ENCODE results near the gene DISP2.

DISP2 gene

DNA sequence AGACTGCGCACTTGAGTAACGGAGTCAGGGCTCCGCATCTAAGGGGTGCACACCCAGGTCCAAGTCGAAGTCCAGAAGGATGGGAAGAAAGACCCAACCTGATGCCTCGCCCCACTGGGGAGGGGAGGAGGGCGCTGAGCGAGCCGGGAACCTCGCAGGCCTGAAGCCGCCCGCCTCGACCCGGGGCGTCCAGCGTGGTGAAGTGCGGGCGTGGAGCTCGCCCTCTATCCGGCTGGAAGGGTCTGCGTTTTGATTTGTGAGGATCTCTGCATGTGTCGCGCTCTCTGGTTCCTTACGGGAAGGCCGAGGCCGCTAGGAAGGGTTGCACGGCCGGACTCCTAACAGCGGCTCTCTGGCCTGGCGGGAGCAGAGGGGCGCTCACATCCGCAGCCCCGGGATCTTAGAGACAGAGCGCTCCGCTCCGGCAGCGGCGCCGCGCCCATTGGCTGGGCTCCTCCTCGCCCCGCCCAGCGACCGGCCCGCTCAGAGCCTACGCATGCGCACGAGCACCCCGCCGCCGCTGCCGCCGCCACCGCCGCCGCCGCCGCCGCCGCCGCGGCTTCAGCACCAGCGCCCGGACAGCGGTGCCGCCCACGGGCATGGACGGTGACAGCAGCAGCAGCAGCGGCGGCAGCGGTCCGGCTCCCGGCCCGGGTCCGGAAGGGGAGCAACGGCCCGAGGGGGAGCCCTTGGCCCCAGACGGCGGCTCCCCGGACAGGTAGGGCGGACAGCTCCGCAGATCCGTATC, at the start of gene DISP2:
TSS of gene DISP2 (plus strand) at position 497 of the 748 bp plus-strand sequence. CDS start at position 600, 103 bp downstream.
- peaks cover 15% of the 10 kb centered on the region for H3K4me1 Mint-ChIP-seq
- H3K4me3 Mint-ChIP-seq = peak within 1 kb of the TSS; percentile 84
- H3K9me3 Mint-ChIP-seq = no peaks in the 10 kb centered on the region
- no peaks in the 10 kb centered on the region for H3K27me3 Mint-ChIP-seq
- no peak within 1 kb of the TSS for H3K27ac Mint-ChIP-seq
- peaks cover 6% of the 10 kb centered on the region for H3K36me3 Mint-ChIP-seq
- peak; percentile 91 for ATAC-seq

- Mint-ChIP-seq H3K27ac (peak overlapping the region; percentile 99), H3K36me3 (peaks cover 3% of the 10 kb centered on the region), H3K27me3 (no peaks in the 10 kb centered on the region), H3K4me1 (peaks cover 53% of the 10 kb centered on the region), H3K4me3 (peak overlapping the region; percentile 96), H3K9me3 (no peaks in the 10 kb centered on the region)
- no peak for ATAC-seq
These were observed 48.6 kb upstream of the DISP2 start for GRCh38 chr15:40309344-40309862.

GRCh38 chr15:40310001-40310959, 47.7 kb upstream of the DISP2 start:
- H3K4me1 Mint-ChIP-seq = peaks cover 47% of the 10 kb centered on the region
- no peaks in the 10 kb centered on the region for H3K36me3 Mint-ChIP-seq
- H3K27ac Mint-ChIP-seq = peak overlapping the region; percentile 99
- peaks cover under 1% of the 10 kb centered on the region for H3K27me3 Mint-ChIP-seq
- ATAC-seq = no peak
- peak overlapping the region; percentile 96 for H3K4me3 Mint-ChIP-seq
- no peaks in the 10 kb centered on the region for H3K9me3 Mint-ChIP-seq

GRCh38 chr15:40310993-40311392, 47.0 kb upstream of the DISP2 start:
- Mint-ChIP-seq H3K36me3 (no peaks in the 10 kb centered on the region), H3K4me3 (no peak overlapping the region), H3K27me3 (peaks cover 8% of the 10 kb centered on the region), H3K9me3 (no peaks in the 10 kb centered on the region), H3K27ac (no peak overlapping the region), H3K4me1 (peaks cover 42% of the 10 kb centered on the region)
- ATAC-seq = no peak

GRCh38 chr15:40312370-40313158, 45.5 kb upstream of the DISP2 start:
- Mint-ChIP-seq H3K27me3 (peaks cover 22% of the 10 kb centered on the region), H3K36me3 (no peaks in the 10 kb centered on the region), H3K27ac (no peak overlapping the region), H3K4me3 (no peak overlapping the region), H3K4me1 (peaks cover 38% of the 10 kb centered on the region), H3K9me3 (no peaks in the 10 kb centered on the region)
- no peak for ATAC-seq

- Mint-ChIP-seq H3K27me3 (peaks cover 22% of the 10 kb centered on the region), H3K4me1 (peaks cover 27% of the 10 kb centered on the region), H3K36me3 (no peaks in the 10 kb centered on the region), H3K27ac (no peak overlapping the region), H3K9me3 (no peaks in the 10 kb centered on the region), H3K4me3 (no peak overlapping the region)
- ATAC-seq = no peak
These were observed 44.3 kb upstream of the DISP2 start for GRCh38 chr15:40313531-40314398.

DNA sequence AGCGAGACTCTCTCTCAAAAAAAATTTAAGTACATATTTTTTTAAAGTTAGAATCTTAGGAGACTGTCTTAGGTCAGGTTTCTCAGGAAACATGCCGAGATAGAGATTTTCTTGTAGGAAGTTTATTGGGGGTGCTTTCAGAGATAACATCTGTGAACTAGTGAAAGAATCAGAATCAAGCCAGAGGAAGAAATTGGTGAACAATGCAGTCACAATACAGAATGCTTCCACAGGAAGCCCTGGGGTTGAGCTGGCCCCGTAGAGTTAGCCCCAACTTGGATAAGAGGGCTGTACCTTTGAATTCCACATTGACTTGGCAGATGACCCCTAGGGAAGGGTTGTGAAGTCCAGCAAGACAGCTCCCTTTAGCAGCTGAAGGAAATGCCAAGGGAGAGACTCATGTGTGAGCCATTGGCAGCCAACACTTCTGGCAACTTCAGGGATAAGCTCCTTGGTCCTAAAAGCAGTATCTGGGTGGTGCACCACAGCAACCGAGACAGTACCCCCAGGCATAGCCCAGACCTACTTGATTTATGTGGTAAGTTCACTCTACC, 43.2 kb upstream of the DISP2 start:
- ATAC-seq = no peak
- Mint-ChIP-seq H3K4me1 (peaks cover 16% of the 10 kb centered on the region), H3K4me3 (no peak overlapping the region), H3K27ac (no peak overlapping the region), H3K27me3 (peaks cover 22% of the 10 kb centered on the region), H3K9me3 (no peaks in the 10 kb centered on the region), H3K36me3 (no peaks in the 10 kb centered on the region)

GRCh38 chr15:40316931-40317330, 41.1 kb upstream of the DISP2 start:
- no peaks in the 10 kb centered on the region for H3K36me3 Mint-ChIP-seq
- H3K27me3 Mint-ChIP-seq = peaks cover 22% of the 10 kb centered on the region
- ATAC-seq = no peak
- H3K9me3 Mint-ChIP-seq = no peaks in the 10 kb centered on the region
- peaks cover 21% of the 10 kb centered on the region for H3K4me1 Mint-ChIP-seq
- peak overlapping the region; percentile 27 for H3K27ac Mint-ChIP-seq
- no peak overlapping the region for H3K4me3 Mint-ChIP-seq

DNA sequence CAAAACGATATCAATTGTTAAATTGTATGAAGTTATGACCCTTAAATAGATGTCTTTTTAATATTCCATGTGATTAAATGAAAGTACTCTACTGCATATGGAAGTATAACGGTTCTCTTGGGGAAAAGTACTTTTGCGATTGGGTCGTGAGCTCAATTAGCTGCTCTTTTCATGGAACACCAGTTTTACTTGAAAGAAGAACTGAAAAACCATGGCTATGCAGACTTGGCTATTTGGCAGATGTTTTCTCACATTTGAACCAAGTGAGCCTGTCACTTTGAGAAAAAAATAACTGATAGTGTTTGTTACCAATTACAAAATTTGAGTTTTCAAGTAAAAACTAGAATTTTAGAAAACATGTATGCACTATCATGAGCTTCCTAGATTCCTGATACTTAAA, 40.4 kb upstream of the DISP2 start:
- H3K4me3 Mint-ChIP-seq = no peak overlapping the region

GRCh38 chr15:40320409-40320808, 37.6 kb upstream of the DISP2 start:
- Mint-ChIP-seq H3K9me3 (no peaks in the 10 kb centered on the region), H3K4me3 (no peak overlapping the region), H3K27me3 (peaks cover 19% of the 10 kb centered on the region), H3K4me1 (peaks cover 43% of the 10 kb centered on the region), H3K27ac (no peak overlapping the region), H3K36me3 (no peaks in the 10 kb centered on the region)
- no peak for ATAC-seq

More for the DNA sequence above, 40.4 kb upstream of the DISP2 start:
- H3K27ac Mint-ChIP-seq = peak overlapping the region; percentile 27
- H3K4me1 Mint-ChIP-seq = peaks cover 27% of the 10 kb centered on the region
- no peaks in the 10 kb centered on the region for H3K36me3 Mint-ChIP-seq
- no peaks in the 10 kb centered on the region for H3K9me3 Mint-ChIP-seq
- no peak for ATAC-seq
- H3K27me3 Mint-ChIP-seq = peaks cover 22% of the 10 kb centered on the region

DNA sequence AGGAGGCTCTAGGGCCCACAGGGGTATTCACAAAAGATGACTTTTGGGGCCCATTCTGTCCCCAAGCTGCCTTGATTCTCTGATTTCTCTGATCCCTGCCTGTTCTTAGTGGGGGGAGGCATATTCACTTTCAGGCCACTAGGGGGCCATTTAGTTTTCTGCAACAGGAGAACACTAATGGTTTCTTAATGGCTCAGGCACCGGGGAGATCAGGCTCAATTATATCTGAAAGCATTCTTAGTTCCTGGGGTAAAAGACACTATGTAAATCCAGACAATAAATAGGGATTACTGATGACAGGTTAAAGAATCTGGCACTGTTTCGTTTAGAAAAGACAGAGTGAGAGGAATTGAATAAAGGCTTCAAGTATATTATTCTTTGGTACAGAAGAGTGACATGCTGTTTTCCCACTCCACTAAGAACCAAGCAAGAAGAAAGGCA, 37.1 kb upstream of the DISP2 start:
- no peaks in the 10 kb centered on the region for H3K9me3 Mint-ChIP-seq
- peaks cover 14% of the 10 kb centered on the region for H3K27me3 Mint-ChIP-seq
- no peak overlapping the region for H3K27ac Mint-ChIP-seq
- ATAC-seq = no peak
- no peaks in the 10 kb centered on the region for H3K36me3 Mint-ChIP-seq
- no peak overlapping the region for H3K4me3 Mint-ChIP-seq
- H3K4me1 Mint-ChIP-seq = peaks cover 45% of the 10 kb centered on the region

DNA sequence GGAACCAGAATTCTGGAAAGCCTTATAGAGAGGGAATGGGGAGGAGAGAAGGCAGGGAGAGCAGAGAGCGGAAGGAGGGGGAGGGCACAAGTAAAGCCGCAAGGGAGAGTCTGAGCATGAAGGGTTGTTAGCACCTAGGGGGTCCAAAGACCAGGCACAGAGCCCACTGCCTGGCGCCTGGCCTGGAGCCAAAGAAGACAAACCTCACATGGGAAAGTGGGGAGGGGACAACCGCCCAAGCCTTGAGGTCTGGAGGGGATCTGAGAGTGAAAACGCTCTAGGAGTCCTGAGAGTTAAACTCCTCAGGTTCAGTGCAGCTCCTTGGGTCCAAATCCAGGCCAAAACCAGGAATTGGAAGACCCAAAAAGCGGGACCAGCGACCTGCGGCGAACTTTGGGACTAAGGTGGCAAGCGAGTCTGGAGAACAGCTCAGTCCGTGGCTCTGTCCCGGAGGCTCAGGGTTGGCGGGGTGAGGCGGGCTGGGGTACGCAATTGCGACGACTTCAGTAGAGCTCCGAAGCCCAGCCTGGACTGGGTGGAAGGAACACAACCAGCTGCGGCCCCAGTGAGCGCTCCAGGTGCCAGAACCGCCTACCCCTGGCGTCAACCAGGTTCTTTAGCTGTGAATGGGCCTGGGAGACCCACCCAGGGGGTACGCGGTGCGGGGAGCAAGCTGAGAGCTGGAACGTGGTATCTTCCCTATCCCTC, 35.3 kb upstream of the DISP2 start:
- peaks cover 33% of the 10 kb centered on the region for H3K4me1 Mint-ChIP-seq
- no peaks in the 10 kb centered on the region for H3K27me3 Mint-ChIP-seq
- no peak for ATAC-seq
- peak overlapping the region; percentile 28 for H3K27ac Mint-ChIP-seq
- no peaks in the 10 kb centered on the region for H3K9me3 Mint-ChIP-seq
- peak overlapping the region; percentile 74 for H3K4me3 Mint-ChIP-seq
- H3K36me3 Mint-ChIP-seq = no peaks in the 10 kb centered on the region

GRCh38 chr15:40323239-40323952, 34.6 kb upstream of the DISP2 start, which contains the start of gene INAFM2:
TSS of gene INAFM2 (plus strand) at chr15:40323692. CDS start at chr15:40324056, 364 bp downstream.
- no peaks in the 10 kb centered on the region for H3K9me3 Mint-ChIP-seq
- H3K36me3 Mint-ChIP-seq = no peaks in the 10 kb centered on the region
- peak; percentile 97 for ATAC-seq
- peak within 1 kb of the TSS; percentile 28 for H3K27ac Mint-ChIP-seq
- H3K4me1 Mint-ChIP-seq = peaks cover 33% of the 10 kb centered on the region
- no peaks in the 10 kb centered on the region for H3K27me3 Mint-ChIP-seq
- peak within 1 kb of the TSS; percentile 74 for H3K4me3 Mint-ChIP-seq
